GM13976 (cell line): ENCODE data around the gene SLC38A5.
"Not testable (repeated sequence)": the region's sequence is repeated elsewhere in the genome, so short reads cannot be mapped to it uniquely, and the experiment has no call there.

Source experiments
- DNase-seq: peaks from one replicate; pipeline ENCODE4 v3.0.0; 2012; ENCODE audit warnings: low spot score
- CTCF ChIP-seq: IDR thresholded peaks from 2 replicates; pipeline ENCODE4 v1.5.1; 2012; ENCODE audit warnings: borderline replicate concordance, mild to moderate bottlenecking; ENCODE audit not compliant: insufficient read depth; ENCODE audit errors: extremely low read depth, missing control alignments, control extremely low read depth
- in situ Hi-C: fragments of 300-500 bp; cut with MboI; formaldehyde crosslinking; loops from one replicate; pipeline ENCODE4 v1.12.0; 2022; ENCODE audit warnings: low sequenced_read_pairs, mixed read lengths, inconsistent platforms; ENCODE audit not compliant: unreplicated experiment

SLC38A5 gene

GRCh38 chrX:48459483-48459882 lies 10.6 kb downstream of the SLC38A5 start:
- peak; percentile 3 for DNase-seq
- no peak for TF ChIP-seq CTCF
- in situ Hi-C loops = loop anchor here (25.0 kb wide), 1 partner anchor 372 kb away; no protein-coding TSS in a partner anchor

- in situ Hi-C loops = loop anchor here (25.0 kb wide), 1 partner anchor 371 kb away; no protein-coding TSS in a partner anchor
- DNase-seq = peak; percentile 6
- no peak for TF ChIP-seq CTCF
Observed at GRCh38 chrX:48458711-48459110, 11.3 kb downstream of the SLC38A5 start.

GRCh38 chrX:48456628-48457331 lies 13.3 kb downstream of the SLC38A5 start:
- in situ Hi-C loops = loop anchor here (25.0 kb wide), 1 partner anchor 369 kb away; no protein-coding TSS in a partner anchor
- TF ChIP-seq CTCF = no peak

GRCh38 chrX:48451708-48452107 lies 18.4 kb downstream of the SLC38A5 start:
- DNase-seq = no peak
- in situ Hi-C loops = loop anchor here (25.0 kb wide), 1 partner anchor 364 kb away; no protein-coding TSS in a partner anchor
- TF ChIP-seq CTCF = no peak

More at GRCh38 chrX:48456628-48457331, 13.3 kb downstream of the SLC38A5 start:
- no peak for DNase-seq

- DNase-seq = no peak
- no peak for TF ChIP-seq CTCF
- in situ Hi-C loops = loop anchor here (25.0 kb wide), 1 partner anchor 363 kb away; no protein-coding TSS in a partner anchor
Observed at GRCh38 chrX:48450076-48450475, 20.0 kb downstream of the SLC38A5 start.

- in situ Hi-C loops, DNase-seq: not testable (repeated sequence)
Observed at GRCh38 chrX:48447201-48447600, 22.9 kb downstream of the SLC38A5 start.

GRCh38 chrX:48433713-48434112 lies 36.3 kb downstream of the SLC38A5 start:
- in situ Hi-C loops, DNase-seq: not testable (repeated sequence)

- in situ Hi-C loops, DNase-seq: not testable (repeated sequence)
Observed at GRCh38 chrX:48430166-48430565, 39.9 kb downstream of the SLC38A5 start.

- in situ Hi-C loops, DNase-seq: not testable (repeated sequence)
Observed at GRCh38 chrX:48429606-48430005, 40.5 kb downstream of the SLC38A5 start.

- DNase-seq, in situ Hi-C loops: not testable (repeated sequence)
Observed at GRCh38 chrX:48427027-48427716, 42.9 kb downstream of the SLC38A5 start.

- in situ Hi-C loops, DNase-seq: not testable (repeated sequence)
Observed at GRCh38 chrX:48411860-48412259, 58.2 kb downstream of the SLC38A5 start, which contains the start of gene SSX4B. TSS of gene SSX4B (minus strand) at chrX:48411960. CDS start at chrX:48411372, 588 bp downstream.
